ENCODE results near the gene OGFR.

Gene OGFR

DNA sequence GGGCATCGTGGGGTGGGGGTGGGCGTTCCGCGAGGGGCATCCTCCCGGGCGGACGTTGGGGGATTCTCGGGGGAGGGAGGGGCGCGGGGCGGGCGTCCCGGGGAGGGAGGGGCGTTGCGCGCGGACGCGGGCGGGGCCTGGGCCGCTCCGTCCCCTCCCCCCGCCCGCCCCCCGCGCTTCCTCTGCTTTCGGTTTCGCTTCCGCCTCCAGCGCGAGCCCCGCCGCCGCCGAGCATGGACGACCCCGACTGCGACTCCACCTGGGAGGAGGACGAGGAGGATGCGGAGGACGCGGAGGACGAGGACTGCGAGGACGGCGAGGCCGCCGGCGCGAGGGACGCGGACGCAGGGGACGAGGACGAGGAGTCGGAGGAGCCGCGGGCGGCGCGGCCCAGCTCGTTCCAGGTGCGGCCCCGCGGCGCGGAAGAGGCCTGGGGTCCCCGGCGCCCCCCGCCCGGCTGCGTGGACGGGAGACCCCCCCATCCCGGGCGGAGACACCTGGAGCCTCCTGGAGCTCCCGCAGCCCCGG, at the start of gene OGFR:
Gene OGFR (plus strand): TSS at position 209 of the 528 bp plus-strand sequence. CDS start 25 bp downstream, at position 234.
- DNase-seq, result peak; percentile 72 to 87
- TF ChIP-seq POLR2A (IDR thresholded peaks at IDR 0.05; ENCODE audit: low read length) (no peak), GATA1 (IDR thresholded peaks at IDR 0.05; ENCODE audit: low read depth, low read length) (no peak)

DNA sequence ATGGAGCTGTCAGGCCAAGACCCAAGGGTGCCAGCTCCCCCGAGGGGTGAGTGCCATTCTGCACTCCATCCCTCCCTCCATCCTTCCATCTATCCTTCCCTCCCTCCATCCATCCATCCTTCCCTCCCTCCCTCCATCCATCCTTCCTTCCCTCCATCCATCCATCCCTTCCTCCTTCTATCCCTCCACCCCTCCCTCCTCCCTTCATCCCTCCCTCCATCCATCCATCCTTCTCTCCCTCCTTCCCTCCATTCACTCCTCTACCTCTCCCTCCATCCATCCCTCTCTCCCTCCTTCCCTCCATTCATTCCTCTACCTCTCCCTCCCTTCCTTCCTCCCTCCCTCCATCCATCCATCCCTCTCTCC, 49.7 kb upstream of the OGFR start:
- TF ChIP-seq POLR2A (IDR thresholded peaks at IDR 0.05; ENCODE audit: low read length) (no peak), GATA1 (IDR thresholded peaks at IDR 0.05; ENCODE audit: low read depth, low read length) (no peak)
- DNase-seq, result no peak

DNA sequence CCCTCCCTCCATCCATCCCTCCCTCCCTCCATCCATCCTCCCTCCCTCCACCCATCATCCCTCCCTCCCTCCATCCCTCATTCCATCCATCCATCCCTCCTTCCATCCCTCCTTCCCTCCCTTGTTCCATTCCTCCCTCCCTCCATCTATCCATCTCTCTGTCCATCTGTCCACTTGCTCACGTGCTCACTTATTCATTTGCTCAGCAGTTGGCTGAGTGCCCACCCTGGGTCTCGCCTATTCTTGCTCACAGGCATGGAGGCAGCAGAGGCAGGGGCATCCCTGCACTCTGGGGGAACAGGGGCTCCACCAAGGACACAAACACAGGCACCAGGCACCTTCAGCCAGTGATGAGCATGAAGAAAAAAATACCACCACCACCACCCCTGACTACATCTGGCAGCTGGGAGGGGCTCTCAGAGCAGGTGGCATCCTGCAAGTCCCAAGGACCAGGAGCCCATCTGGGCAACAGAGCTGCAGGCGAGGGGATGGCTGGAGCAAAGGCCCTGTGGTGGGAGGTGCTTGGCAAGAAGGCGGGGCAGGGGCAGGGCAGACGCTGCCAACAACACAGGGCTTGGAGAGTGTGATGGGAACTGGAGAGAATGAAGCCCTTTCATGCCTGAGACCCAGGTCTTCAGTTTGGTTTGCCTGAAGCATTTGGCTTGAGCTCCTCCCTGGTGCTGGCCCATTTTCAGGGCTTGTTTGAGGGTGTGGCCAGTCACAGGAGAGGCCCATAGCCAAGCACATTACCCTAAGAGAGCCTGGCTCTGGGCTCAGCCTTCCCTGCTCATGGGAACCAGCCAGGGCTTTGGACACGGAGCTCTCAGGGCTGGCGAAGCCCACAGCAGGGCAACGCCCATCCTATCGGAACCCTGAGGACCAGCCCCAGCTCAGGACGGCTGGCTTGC, 48.6 kb upstream of the OGFR start:
- no peak for DNase-seq
- TF ChIP-seq POLR2A (IDR thresholded peaks at IDR 0.05; ENCODE audit: low read length), result no peak
- TF ChIP-seq GATA1 (IDR thresholded peaks at IDR 0.05; ENCODE audit: low read depth, low read length), result no peak

DNA sequence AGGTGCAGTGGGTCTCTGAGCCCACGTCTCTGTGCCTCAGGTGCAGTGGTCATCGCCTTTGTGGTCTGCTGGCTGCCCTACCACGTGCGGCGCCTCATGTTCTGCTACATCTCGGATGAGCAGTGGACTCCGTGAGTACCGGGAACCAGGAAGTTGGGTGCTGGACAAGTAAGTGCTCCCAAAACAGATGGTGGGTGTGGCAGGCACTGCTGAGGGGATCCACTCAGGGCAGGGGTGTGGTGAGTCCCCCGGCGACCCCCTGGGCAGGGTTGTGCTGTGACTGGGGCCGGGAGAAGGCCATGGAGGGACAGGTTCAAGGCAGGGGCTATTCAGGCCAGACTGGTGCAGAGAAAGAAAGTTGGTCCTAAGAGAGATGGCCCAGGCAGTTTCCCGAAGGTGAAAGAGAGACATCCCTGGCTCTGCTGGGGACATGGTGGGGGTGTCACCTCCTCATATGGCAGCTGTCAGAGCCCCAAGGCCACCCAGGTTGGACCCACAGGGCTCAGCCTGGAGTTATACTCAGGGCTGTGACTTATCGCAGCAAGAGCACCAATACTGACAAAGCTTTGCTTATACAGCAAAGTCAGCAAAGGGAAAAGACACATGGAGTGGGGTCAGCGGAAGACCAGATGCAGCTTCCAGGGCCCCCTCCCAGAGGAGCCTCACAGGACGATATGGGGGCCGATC, 46.3 kb upstream of the OGFR start:
- no peak for TF ChIP-seq POLR2A (IDR thresholded peaks at IDR 0.05; ENCODE audit: low read length)
- no peak for TF ChIP-seq GATA1 (IDR thresholded peaks at IDR 0.05; ENCODE audit: low read depth, low read length)
- DNase-seq, result no peak

GRCh38 chr20:62759981-62760431, 44.6 kb upstream of the OGFR start:
- TF ChIP-seq GATA1 (IDR thresholded peaks at IDR 0.05; ENCODE audit: low read depth, low read length) (no peak), POLR2A (IDR thresholded peaks at IDR 0.05; ENCODE audit: low read length) (no peak)
- DNase-seq, result no peak

- TF ChIP-seq GATA1 (IDR thresholded peaks at IDR 0.05; ENCODE audit: low read depth, low read length) (no peak), POLR2A (IDR thresholded peaks at IDR 0.05; ENCODE audit: low read length) (no peak)
- DNase-seq, result no peak
Observed at GRCh38 chr20:62760471-62760855, 44.2 kb upstream of the OGFR start.

GRCh38 chr20:62760856-62761758, 43.5 kb upstream of the OGFR start:
- no peak for DNase-seq

GRCh38 chr20:62761759-62762131, 42.9 kb upstream of the OGFR start:
- TF ChIP-seq POLR2A (IDR thresholded peaks at IDR 0.05; ENCODE audit: low read length) (no peak), GATA1 (IDR thresholded peaks at IDR 0.05; ENCODE audit: low read depth, low read length) (no peak)

More at GRCh38 chr20:62760856-62761758, 43.5 kb upstream of the OGFR start:
- TF ChIP-seq GATA1 (IDR thresholded peaks at IDR 0.05; ENCODE audit: low read depth, low read length), result no peak
- no peak for TF ChIP-seq POLR2A (IDR thresholded peaks at IDR 0.05; ENCODE audit: low read length)

GRCh38 chr20:62762376-62762775, 42.3 kb upstream of the OGFR start:
- no peak for DNase-seq
- TF ChIP-seq GATA1 (IDR thresholded peaks at IDR 0.05; ENCODE audit: low read depth, low read length) (no peak), POLR2A (IDR thresholded peaks at IDR 0.05; ENCODE audit: low read length) (no peak)

More at GRCh38 chr20:62761759-62762131, 42.9 kb upstream of the OGFR start:
- no peak for DNase-seq

- TF ChIP-seq GATA1 (IDR thresholded peaks at IDR 0.05; ENCODE audit: low read depth, low read length) (no peak), POLR2A (IDR thresholded peaks at IDR 0.05; ENCODE audit: low read length) (no peak)
- DNase-seq, result no peak
Observed at GRCh38 chr20:62762801-62763368, 41.8 kb upstream of the OGFR start.

DNA sequence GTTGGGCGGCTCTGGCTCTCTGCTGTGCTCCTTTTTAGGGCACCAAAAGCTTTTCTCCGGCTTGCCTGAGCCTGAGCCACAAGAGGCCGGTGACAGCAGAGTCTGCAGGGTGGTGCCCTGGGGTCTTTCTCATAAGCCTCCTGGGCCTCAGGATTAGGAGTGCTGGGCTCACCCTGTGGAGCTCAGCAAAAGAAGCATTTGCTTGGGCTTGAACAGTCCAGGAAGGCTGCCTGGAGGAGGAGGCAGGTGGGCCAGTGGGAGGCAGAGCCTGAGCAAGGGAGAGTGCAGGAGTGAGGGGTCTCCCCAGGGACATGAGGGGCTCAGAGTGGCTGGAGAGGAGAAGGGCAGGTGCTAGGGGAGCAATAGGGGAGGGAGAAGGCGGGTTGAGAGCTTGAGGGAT, 41.2 kb upstream of the OGFR start:
- no peak for DNase-seq
- no peak for TF ChIP-seq GATA1 (IDR thresholded peaks at IDR 0.05; ENCODE audit: low read depth, low read length)
- TF ChIP-seq POLR2A (IDR thresholded peaks at IDR 0.05; ENCODE audit: low read length), result no peak

DNA sequence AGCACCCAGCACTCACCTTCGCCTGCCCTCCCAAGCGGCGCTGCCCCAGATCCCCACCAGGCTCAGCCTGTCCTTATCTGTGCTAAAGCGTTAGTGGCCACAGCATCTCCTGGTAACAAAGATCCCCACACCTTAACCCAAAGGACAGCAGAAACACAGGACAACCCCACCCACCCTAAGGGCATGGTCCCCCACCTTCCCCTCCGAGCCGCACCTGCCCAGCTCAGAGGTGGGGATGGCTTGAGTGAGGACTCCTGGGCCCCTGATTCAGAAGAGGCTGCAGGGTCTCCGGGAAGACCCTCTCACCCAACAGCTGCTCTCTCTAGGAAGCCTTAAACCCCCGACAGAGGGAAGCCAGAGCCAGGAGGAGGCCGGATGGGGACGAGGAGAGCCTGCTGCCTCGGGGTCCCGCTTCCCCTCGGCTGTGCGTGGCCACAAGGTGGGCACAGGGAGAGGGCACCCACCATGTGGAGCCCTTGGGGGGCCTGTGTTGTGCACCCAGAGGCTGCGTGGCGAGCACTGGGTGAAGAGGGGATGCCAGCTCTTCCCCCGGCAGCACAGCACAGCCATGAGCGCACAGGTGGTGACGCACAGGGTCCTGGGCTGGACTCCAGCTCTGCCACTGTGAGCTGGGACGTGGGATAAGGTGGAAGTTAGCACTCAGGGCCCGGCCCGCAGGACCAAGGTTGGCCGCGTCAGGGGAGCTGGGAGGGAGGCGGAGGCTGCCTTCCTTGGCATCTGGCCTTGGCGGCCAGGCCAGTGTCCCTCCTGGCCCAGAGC, 40.3 kb upstream of the OGFR start:
- DNase-seq, result no peak
- TF ChIP-seq GATA1 (IDR thresholded peaks at IDR 0.05; ENCODE audit: low read depth, low read length) (no peak), POLR2A (IDR thresholded peaks at IDR 0.05; ENCODE audit: low read length) (no peak)

All from erythroblast (primary cell).